Measurements from ENCODE around the gene EFCAB6. TPM values are rescaled to one million over a fixed set of nuclear protein-coding genes. Genes with fewer than 3 reads are reported as not detected.

The EFCAB6 gene
- total and polyA plus RNA-seq, 2 donors (not counting 3 experiments of a cell fraction or from before 2014, with no cell fraction given) = 0.07 to 0.31 TPM

- no peak for FAIRE-seq
- ChIA-PET POLR2A (no interaction called here), CTCF (no interaction called here)
- H3K9me1 ChIP-seq (replicated peaks; ENCODE audit: control insufficient read depth, extremely low read depth, insufficient read depth, low read length) = no peaks in the 10 kb centered on the region
- no peaks in the 10 kb centered on the region for H3K9me3 ChIP-seq (replicated peaks; ENCODE audit: control insufficient read depth, insufficient read depth, low read length)
- H3K79me2 ChIP-seq (ENCODE audit: control insufficient read depth, insufficient read depth, low read length) = no peaks in the 10 kb centered on the region
- BruUV-seq (replicated peaks) = no TSS peak
- H2AFZ ChIP-seq (ENCODE audit: low read depth, low read length) = no peak overlapping the region
- TF ChIP-seq CTCF (IDR thresholded peaks at IDR 0.05; ENCODE audit: extremely low read depth in 1 of 2, insufficient read depth in 1 of 2, low read depth in 1 of 2, low read length in 2 of 2) (no peak), MAX (IDR thresholded peaks at IDR 0.05; ENCODE audit: insufficient read depth, insufficient read length) (no peak), EZH2 (IDR thresholded peaks at IDR 0.05; ENCODE audit: borderline replicate concordance, low read depth, low read length, severe bottlenecking) (no peak), JUN (IDR thresholded peaks at IDR 0.05; ENCODE audit: borderline replicate concordance, insufficient read depth, insufficient read length, low read depth) (no peak), GATA2 (IDR thresholded peaks at IDR 0.05; ENCODE audit: insufficient read depth, insufficient read length, low read depth, low read length) (no peak), POLR2A (IDR thresholded peaks at IDR 0.05; ENCODE audit: low read depth, low read length) (no peak), POLR2AphosphoS5 (IDR thresholded peaks at IDR 0.05; ENCODE audit: insufficient read depth, low read depth, low read length) (no peak), MYC (IDR thresholded peaks at IDR 0.05; ENCODE audit: low read depth, low read length) (no peak), FOS (IDR thresholded peaks at IDR 0.05; ENCODE audit: borderline replicate concordance, insufficient read depth, low read length) (no peak)
- intact Hi-C loops (cut with micrococcal nuclease) = no loop called here
- no peak for DNase-seq (ENCODE audit: low read depth, low spot score)
- H3K4me3 ChIP-seq (replicated peaks in 1 of 3; ENCODE audit: insufficient read depth in 1 of 3, low read depth in 1 of 3, low read length in 3 of 3) = no peak overlapping the region
- no peak overlapping the region for H3K4me2 ChIP-seq (ENCODE audit: insufficient read depth, low read length)
- no peaks in the 10 kb centered on the region for H3K27me3 ChIP-seq (ENCODE audit: control insufficient read depth in 2 of 2, insufficient read depth in 2 of 2, low read length in 2 of 2)
- H4K20me1 ChIP-seq (replicated peaks; ENCODE audit: control insufficient read depth, extremely low read depth, insufficient read depth, low read length) = no peaks in the 10 kb centered on the region
- H3K36me3 ChIP-seq (ENCODE audit: control insufficient read depth in 2 of 2, extremely low read depth in 1 of 2, insufficient read depth in 2 of 2, low read length in 2 of 2) = no peaks in the 10 kb centered on the region
- no peak overlapping the region for H3K27ac ChIP-seq (ENCODE audit: insufficient read depth, low read depth, low read length)
- dilution Hi-C loops (cut with MboI; ENCODE audit: extremely low pct_ligation_motif_present, low sequenced_read_pairs) = no loop called here
- H3K4me1 ChIP-seq (ENCODE audit: control insufficient read depth, extremely low read depth, insufficient read depth, low read length) = no peaks in the 10 kb centered on the region
- H3K9ac ChIP-seq (replicated peaks; ENCODE audit: extremely low read depth, insufficient read depth, low read length) = no peak overlapping the region
These were observed 142.9 kb downstream of the EFCAB6 start for GRCh38 chr22:43669190-43669589.

Measured in endothelial cell of umbilical vein (primary cell).